Kidney epithelial cell (primary cell): ENCODE measurements around the gene CEP152. TPM values are rescaled to one million over a fixed set of nuclear protein-coding genes. Genes with fewer than 3 reads are reported as not detected.
A peak's percentile ranks its signal among the peaks of the same experiment; 100 is the strongest.

Experiments used
- DNase-seq: peaks from one replicate; pipeline ENCODE4 v3.0.0-alpha.2; 2010; ENCODE audit warnings: low read depth
- H3K27me3 ChIP-seq: 2 replicates; pipeline ENCODE4 v1.6.0; 2011; ENCODE audit warnings: low read length; ENCODE audit not compliant: control insufficient read depth, insufficient read depth
- H3K36me3 ChIP-seq: 2 replicates; pipeline ENCODE4 v1.5.1; 2011; ENCODE audit warnings: low read length; ENCODE audit not compliant: control insufficient read depth, insufficient read depth
- H3K4me3 ChIP-seq: 2 replicates; pipeline ENCODE4 v1.5.1; 2011; ENCODE audit warnings: low read depth, mild to moderate bottlenecking, control low read depth, low read length
- total RNA-seq: library from RNA; depleted of rRNA; stranded (reverse); fragments of >200 nt; gene quantifications from 2 replicates; pipeline ENCODE4 v1.2.3, GENCODE V29; 2015
- TF ChIP-seq, protein P1 (sequence below): IDR thresholded peaks from 2 replicates; pipeline ENCODE4 v1.5.1; 2011; ENCODE audit warnings: mild to moderate bottlenecking, moderate library complexity, low read length, control low read depth, inconsistent platforms; ENCODE audit not compliant: insufficient read depth, poor library complexity, severe bottlenecking

Gene CEP152
- total RNA-seq, 1 donor from 2014 or later, result 3.2 TPM

DNA sequence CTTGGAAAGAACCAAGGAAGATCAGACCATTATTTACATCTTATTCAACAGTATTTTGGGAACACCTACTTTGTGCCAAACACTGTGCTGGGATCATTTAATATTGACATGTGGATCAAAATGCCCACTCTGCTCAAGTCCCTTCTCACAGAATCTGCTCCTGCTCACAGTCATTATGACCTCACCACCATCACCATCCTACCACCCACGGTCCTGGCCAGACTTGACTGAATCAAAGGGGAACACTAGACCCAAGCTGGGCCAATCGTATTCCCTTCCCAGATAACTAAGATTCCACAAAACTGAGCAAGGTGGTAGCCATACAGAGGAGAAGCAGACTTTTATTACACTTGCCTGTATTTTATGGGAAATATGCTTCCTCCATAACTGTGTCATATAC is 3.4 kb upstream of the CEP152 start:
- TF ChIP-seq, protein P1, sequence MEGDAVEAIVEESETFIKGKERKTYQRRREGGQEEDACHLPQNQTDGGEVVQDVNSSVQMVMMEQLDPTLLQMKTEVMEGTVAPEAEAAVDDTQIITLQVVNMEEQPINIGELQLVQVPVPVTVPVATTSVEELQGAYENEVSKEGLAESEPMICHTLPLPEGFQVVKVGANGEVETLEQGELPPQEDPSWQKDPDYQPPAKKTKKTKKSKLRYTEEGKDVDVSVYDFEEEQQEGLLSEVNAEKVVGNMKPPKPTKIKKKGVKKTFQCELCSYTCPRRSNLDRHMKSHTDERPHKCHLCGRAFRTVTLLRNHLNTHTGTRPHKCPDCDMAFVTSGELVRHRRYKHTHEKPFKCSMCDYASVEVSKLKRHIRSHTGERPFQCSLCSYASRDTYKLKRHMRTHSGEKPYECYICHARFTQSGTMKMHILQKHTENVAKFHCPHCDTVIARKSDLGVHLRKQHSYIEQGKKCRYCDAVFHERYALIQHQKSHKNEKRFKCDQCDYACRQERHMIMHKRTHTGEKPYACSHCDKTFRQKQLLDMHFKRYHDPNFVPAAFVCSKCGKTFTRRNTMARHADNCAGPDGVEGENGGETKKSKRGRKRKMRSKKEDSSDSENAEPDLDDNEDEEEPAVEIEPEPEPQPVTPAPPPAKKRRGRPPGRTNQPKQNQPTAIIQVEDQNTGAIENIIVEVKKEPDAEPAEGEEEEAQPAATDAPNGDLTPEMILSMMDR, result no peak
- H3K36me3 ChIP-seq, result no peaks in the 10 kb centered on the region
- no peaks in the 10 kb centered on the region for H3K27me3 ChIP-seq
- DNase-seq, result no peak
- no peak overlapping the region for H3K4me3 ChIP-seq

DNA sequence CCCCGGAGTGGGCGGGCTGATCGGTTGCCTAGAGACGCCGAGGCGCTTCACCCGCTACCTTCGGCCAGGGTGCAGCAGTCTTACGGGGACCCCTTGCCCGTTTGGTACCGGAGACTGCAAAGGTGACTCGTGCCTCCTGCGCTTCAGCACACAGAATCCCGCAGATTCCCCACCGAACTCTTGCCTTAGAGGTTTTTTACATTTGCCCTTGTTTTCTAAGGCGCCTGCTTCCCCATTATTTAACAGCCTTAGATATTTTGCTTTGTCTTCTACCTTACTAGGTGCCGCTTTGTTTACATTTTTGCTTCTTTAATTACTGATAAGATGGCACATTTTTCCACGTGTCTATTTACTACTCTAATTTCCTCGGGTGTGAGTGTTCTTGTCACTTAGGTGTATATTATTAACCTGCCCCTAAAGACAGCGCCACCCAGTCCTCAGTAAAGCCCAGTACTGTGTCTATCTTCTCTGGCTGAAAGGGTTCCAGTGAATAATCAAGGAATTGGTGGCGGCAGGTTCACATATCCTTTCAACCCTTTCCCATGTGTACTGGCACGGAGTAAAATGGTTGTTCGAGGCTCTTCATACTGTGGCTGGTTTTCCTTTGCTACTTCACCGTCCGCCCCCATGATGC is 573 bp upstream of the CEP152 start:
- H3K27me3 ChIP-seq, result no peaks in the 10 kb centered on the region
- TF ChIP-seq, protein P1, result peak; percentile 20
- H3K36me3 ChIP-seq, result no peaks in the 10 kb centered on the region
- DNase-seq, result no peak
- H3K4me3 ChIP-seq, result peak overlapping the region; percentile 67

DNA sequence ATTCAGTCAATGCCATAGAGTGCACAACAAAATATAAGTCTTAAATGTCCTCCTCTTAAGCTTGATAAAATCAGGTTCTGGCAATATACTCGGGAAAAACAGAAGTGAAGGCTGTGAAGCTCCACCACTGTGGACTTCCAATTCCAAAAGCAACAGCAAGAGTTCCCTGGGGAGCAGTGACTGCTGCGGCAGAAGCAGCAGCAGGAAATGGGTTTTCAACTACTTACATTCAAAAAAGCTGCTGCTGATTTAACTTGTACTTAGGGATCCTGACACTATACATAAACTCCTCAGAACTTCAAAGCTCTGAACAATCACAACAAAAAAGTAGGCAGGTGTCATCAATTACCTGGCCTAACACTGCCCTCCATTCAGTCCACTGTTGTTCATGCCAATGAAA is 4.7 kb downstream of the CEP152 start:
- no peaks in the 10 kb centered on the region for H3K36me3 ChIP-seq
- TF ChIP-seq, protein P1, result no peak
- no peak overlapping the region for H3K4me3 ChIP-seq
- no peaks in the 10 kb centered on the region for H3K27me3 ChIP-seq
- DNase-seq, result no peak

DNA sequence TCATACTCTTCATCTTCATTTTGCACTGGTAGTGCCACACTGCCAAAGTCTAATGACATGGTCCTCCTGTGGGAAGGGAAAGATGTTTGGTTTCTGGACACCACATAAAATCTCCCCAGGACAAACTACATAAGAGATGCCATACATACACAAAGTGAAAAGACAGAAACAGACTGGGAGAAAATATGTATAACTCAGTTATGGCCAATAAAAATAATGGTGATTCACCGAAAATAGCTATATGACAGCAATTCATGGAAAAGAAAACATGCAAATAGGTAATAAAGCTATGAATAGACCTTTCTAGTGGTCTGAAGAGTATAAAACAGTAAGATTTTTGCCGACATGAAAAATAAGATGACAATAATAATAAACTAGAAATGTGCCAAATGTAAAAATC is 5.3 kb downstream of the CEP152 start:
- H3K4me3 ChIP-seq, result no peak overlapping the region
- H3K27me3 ChIP-seq, result no peaks in the 10 kb centered on the region
- no peak for DNase-seq
- no peaks in the 10 kb centered on the region for H3K36me3 ChIP-seq
- TF ChIP-seq, protein P1, result no peak

DNA sequence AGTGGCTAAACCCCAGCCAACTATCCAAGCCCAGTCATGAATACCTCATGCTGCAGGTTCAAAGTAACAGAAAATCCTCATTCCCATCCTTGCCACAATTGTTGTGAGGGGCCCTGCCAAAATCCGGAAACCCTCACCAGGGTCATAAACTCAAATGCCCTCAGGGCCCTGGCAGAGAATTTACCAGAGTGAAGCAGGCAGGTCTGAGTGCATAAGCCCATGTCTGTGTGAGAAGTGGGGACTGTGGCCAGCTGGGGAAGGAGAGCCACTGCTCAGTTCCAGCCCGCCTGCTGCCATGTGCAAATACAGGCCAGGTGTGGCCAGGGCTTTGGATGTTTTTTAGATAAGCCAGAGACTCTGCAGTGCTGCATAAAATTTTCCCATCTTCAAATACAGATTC is 7.0 kb downstream of the CEP152 start:
- no peak for DNase-seq
- no peak overlapping the region for H3K4me3 ChIP-seq
- TF ChIP-seq, protein P1, result no peak
- no peaks in the 10 kb centered on the region for H3K36me3 ChIP-seq
- H3K27me3 ChIP-seq, result no peaks in the 10 kb centered on the region

DNA sequence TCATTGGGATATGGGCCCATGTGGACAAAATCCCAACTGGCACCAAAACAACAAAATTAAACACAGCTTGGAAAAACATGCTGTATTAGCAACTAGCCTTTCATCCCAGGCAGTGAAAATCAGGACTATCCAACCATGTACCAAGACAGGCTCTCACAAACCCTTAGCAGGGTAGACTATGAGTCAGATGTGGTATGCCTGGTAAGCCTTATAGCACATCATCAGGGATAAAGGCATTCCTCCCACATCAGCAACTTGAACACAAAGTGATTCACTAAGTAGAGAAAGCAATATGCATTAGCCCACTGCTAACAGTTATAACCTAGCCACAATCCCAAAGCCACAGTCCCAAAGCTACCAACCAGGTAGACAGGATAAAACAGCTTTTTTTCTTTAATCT is 8.0 kb downstream of the CEP152 start:
- H3K4me3 ChIP-seq, result no peak overlapping the region
- H3K36me3 ChIP-seq, result no peaks in the 10 kb centered on the region
- no peaks in the 10 kb centered on the region for H3K27me3 ChIP-seq
- TF ChIP-seq, protein P1, result no peak
- peak; percentile 98 for DNase-seq
